Activated naive CD4-positive, alpha-beta T cell treated with anti-CD3 and anti-CD28 coated beads, Interleukin-2, amount 50 U/mL, for 72 hours (primary cell): ENCODE data around the gene CREB3L4. TPM values are rescaled to one million over a fixed set of nuclear protein-coding genes. Genes with fewer than 3 reads are reported as not detected.

Experiments used
- ATAC-seq, 2 donors: fragments of 150-1000 bp; cut with Tn5 transposase; 2 replicates each; pipeline ENCODE4 v1.10.0; 2021; ENCODE audit warnings: mild to moderate bottlenecking in 2 of 2, moderate library complexity in 2 of 2
- DNase-seq, 2 donors: peaks; one replicate each; pipeline ENCODE4 v3.0.0; 2021 to 2022; ENCODE audit warnings: low spot score in 2 of 2
- H3K27ac Mint-ChIP-seq, 2 donors: one replicate each; pipeline ENCODE4 v1.8.0; 2022; ENCODE audit warnings: mild to moderate bottlenecking in 2 of 2, mixed read lengths in 2 of 2
- H3K36me3 Mint-ChIP-seq, 2 donors: one replicate each; pipeline ENCODE4 v1.8.0; 2022; ENCODE audit warnings: mixed read lengths in 2 of 2
- H3K9me3 Mint-ChIP-seq, 2 donors: one replicate each; pipeline ENCODE4 v1.8.0; 2022; ENCODE audit warnings: mixed read lengths in 2 of 2
- total RNA-seq, 2 donors: library from RNA; stranded (reverse); gene quantifications; one replicate each; pipeline ENCODE4 v1.2.3, GENCODE V29; 2022

Gene CREB3L4, protein sequence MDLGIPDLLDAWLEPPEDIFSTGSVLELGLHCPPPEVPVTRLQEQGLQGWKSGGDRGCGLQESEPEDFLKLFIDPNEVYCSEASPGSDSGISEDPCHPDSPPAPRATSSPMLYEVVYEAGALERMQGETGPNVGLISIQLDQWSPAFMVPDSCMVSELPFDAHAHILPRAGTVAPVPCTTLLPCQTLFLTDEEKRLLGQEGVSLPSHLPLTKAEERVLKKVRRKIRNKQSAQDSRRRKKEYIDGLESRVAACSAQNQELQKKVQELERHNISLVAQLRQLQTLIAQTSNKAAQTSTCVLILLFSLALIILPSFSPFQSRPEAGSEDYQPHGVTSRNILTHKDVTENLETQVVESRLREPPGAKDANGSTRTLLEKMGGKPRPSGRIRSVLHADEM
- 10 to 100 TPM in 1 of 2 donors, 1 to 10 TPM in 1; 8.9 to 12.0 TPM for total RNA-seq

DNA sequence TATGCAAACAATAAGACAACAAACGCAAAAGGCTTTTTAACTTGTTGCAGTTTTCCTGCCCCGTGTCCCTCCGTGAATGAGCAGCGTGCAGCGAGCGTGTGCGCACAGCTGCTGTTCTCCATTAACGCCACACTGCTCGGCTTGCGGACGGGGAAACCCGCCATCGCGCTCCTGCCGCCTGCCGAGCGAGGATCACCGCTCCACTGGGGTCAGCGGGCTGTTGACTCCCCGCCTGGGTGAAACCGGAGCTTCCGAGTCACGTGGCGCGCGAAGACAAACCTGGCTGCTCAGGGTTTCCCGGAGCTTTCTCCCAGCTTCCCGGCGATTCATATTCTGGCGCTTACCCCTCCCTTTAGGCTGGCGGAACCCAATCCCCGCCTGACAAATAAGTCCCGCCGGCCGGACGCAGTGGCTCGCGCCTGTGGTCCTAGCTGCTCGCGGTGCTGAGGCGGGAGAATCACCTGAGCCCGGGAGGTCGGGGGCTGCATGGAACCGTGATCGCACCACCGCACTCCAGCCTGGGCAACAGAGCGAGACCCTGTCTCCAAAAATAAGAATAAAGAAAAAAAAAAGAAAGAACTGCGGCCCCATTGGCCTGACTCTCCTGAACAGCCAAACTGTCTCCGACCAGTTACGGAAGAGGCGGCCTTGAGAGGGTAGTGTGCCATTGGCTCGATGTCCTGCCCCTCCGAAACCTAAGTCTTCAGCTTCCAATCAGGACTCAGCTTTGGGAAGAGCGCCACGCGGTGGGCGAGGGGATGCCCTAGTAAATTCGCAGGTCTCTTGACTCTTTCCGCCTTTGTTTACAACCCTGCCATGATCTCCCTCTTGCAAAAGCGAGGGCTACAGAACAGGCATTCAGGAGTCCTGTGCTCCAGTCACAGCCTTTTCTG lies at the start of gene CREB3L4:
TSS of gene CREB3L4 (plus strand) at position 796 of the 893 bp plus-strand sequence. CDS start 624 bp downstream, outside the sequence.
- peaks cover 14 to 26% of the 10 kb centered on the region in 2 donors for H3K36me3 Mint-ChIP-seq
- DNase-seq (peak; percentile 79 to 88), ATAC-seq (peak; percentile 79 to 86)
- no peaks in the 10 kb centered on the region for H3K9me3 Mint-ChIP-seq
- H3K27ac Mint-ChIP-seq: peak within 1 kb of the TSS; percentile 88 to 92

DNA sequence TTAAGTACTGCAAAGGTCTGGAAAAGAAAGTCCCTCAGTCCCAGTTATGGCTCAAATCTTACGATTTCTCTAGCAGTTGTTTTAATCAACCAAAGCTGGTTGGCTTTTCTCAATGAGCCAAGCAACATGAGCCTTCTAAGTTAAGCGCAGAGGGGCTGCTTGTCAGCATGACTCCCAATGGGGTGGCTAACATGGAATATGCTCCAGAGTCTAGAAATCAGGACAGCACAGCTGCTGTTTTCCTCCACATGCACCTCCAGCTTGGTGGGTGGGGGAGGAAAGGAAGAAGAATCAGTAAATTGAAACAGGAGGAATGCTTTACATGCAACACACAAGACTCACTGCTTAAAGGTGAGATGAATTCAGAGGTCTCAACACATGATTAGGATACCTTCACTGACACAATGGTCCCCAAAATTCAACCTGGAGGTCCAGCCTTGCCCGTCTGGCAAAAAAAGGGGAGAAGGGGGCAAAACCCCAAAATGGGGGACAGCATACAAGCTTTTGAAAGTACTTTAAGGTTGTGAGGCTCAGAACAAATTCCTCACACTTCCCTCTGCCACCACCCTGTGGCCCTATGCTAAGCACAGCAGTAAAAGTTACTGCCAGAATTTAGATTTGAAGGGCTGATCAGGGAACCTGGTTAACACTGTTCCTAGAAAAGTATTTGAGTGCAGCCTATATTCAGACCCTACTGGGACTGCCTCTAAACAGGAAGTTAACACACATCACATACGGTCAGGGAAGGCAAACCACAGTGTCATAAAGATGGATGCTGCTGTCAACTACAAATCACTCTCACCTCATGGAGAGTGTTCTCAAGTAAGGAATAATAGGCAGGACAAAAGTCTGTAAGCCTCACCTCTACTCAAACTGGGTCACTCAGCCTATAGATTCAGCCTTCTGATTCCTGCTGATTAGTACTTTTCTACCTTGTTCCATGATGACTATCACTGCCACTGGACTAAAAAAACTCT lies 47.5 kb upstream of the CREB3L4 start:
- no peaks in the 10 kb centered on the region for H3K9me3 Mint-ChIP-seq
- peak overlapping the region; percentile 33 to 99 for H3K27ac Mint-ChIP-seq
- peaks cover 16% of the 10 kb centered on the region in 2 donors for H3K36me3 Mint-ChIP-seq
- ATAC-seq (no peak), DNase-seq (peak in 1 of 2 donors; percentile 43)

DNA sequence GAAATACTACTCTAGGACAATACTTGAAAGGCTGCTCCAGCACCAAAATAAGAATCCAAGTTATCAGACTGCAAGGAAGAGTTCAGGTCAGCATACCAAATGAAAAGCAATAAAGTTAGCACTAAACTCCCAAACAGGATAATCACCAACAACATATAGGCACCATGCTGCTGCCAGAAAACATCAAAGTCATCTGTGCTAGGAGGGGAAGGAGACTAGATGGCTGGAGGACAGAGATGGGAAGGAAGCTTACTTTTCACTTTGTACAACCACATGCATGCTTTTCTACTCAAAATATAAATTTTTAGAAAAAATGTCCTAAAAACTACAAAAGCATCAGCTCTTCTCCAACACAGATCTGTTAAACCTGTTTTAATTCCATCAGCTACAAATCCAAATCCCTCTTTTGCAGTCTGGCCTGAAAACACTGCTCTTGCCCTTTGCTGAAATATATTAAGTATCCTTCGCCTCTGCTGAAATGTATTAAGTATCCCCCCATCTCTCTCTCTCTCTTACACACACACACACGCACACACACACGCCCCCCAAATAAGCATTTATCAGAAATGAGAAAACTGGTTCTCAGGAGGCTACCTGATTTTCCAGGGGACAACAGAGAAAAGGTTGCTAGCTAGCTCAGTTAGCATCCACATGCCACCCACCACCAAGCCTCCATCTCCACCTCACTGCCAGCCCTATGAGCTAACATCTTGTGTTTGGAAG lies 46.5 kb upstream of the CREB3L4 start:
- peak overlapping the region; percentile 93 to 99 for H3K27ac Mint-ChIP-seq

DNA sequence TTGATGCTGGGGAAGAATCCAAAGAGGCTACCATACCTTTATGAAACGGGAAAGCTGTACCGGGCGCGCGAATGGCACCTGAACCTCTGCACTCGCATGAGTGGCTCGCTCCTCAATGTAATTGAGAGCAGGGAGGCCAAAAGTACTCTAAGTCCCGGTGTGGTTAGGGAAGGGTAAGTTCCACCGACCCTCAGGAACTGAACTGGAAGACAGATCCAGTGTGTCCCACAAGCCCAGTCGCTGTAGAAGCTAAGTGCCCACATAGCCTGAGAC lies 46.0 kb upstream of the CREB3L4 start:
- DNase-seq (peak in 1 of 2 donors; percentile 57), ATAC-seq (no peak)
- H3K9me3 Mint-ChIP-seq: no peaks in the 10 kb centered on the region
- peak overlapping the region; percentile 93 to 99 for H3K27ac Mint-ChIP-seq
- peaks cover 9 to 16% of the 10 kb centered on the region in 2 donors for H3K36me3 Mint-ChIP-seq

More for the DNA sequence above, 46.5 kb upstream of the CREB3L4 start:
- no peak for DNase-seq
- Mint-ChIP-seq H3K36me3 (peaks cover 11 to 16% of the 10 kb centered on the region in 2 donors), H3K9me3 (no peaks in the 10 kb centered on the region)
- ATAC-seq: no peak

DNA sequence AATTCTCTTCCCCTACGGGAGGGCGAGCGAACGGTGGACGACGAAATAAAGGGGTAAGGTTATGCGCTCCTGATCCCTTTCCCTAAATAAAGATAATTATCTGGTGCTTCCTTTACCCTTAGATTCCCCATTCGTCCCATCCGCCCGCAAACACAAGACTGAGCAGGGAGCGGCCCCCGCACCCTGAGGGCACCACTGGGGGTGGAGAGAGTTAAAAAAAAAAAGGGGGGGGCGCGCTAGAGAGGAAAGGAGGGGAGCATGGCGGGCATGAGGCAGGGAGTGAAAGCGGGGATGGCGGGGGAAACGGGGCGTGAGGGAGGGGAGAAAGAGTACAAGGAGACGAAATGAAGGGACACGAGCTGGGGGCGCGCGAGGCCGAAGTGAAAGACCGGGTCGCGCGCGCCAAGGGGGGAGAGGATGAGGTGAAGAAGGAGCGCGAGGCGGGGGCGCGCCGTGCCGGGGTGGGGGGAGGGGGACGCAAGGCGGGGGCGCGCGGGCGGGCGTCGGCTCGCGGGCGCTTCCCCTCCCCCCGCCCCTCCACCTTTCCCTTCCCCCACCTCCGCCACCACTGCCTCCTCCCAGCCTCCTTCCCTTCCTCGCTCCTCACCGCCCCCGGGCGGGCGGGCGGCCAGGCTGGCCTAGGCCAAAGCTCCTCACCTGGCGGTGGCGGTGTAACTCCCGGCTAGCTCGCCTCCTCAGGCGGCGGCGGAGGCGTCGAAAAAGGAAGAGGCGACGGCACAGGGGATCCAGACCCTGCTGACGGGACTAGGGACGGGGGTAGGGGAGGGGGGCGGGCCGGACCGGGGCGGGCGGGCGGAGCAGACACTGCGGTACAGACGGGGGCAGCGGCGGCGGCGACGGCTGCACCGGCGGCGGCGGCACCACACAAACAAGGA lies 45.4 kb upstream of the CREB3L4 start:
- peak; percentile 26 to 36 for ATAC-seq
- Mint-ChIP-seq H3K36me3 (peaks cover 9 to 16% of the 10 kb centered on the region in 2 donors), H3K27ac (peak overlapping the region; percentile 93 to 99), H3K9me3 (no peaks in the 10 kb centered on the region)
- DNase-seq: no peak

DNA sequence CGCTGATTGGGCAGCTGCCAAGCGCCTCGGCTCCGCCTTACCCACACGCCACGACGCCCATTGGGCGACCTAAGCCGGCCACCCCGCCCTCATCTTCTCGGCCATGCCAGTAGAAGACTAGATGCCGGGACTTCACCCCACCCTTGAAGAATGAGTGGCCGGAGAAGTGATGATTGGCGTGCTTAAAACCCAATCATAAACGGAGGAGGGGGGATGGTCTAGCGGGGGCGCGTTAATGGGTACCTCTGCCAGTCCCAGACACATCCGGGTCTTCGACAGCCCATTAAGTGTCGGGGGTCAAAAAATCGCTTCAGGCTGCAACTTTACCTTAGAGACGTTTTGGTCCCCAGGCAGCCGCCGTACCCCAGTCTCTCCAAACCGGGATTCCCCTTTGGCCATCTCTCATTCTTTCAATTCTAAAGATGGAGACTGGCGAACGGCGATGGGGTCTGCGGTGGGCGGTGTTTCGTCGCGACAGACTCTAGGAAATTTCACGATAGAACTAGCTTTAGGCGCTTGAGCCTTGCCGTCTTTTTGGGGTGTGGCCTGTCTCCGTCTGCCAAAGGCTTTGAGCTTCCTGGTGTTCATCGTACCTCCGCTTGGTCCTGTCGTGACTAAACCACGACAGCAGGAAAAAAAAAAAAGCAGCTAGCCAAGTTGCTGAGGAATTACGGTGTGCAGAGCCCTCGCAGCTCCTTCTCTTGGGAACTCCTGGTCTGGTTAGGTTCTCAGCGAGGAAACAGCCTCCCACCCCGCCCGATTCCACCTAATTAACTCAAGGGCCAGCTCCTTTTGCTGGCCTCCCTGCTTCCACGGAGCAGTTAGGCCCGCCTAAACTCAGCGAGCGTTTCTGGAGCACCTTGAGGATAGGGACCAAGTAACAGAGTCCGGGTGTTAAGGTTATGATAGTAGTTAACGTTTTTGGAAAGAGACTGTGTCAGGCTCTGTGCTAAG lies 44.5 kb upstream of the CREB3L4 start, which contains the start of gene GATAD2B:
TSS of gene GATAD2B (minus strand) at position 1 of the 954 bp plus-strand sequence. CDS start 94,625 bp downstream, outside the sequence.
- peak; percentile 98 to 99 for DNase-seq
- peak; percentile 95 to 96 for ATAC-seq
- peaks cover 9 to 16% of the 10 kb centered on the region in 2 donors for H3K36me3 Mint-ChIP-seq

DNA sequence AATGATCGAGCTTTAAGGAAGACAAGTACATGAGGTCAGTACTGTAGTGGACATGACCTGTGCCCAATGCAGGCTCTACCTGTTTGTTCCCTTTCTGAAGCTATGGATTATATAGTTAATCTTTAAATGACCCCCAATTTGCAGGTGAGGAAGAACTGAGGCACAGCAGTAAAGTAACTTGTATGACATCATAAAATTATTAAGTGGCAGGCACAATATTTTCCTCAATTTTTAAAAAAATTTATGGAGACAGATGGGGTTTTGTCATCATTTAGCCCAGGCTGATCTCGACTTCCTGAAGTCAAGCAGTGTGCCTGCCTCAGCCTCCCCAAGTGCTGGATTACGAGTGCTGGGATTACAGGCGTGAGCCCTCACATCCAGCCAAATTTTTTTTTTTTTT lies 41.3 kb upstream of the CREB3L4 start:
- H3K36me3 Mint-ChIP-seq: peaks cover 6 to 15% of the 10 kb centered on the region in 2 donors
- no peak overlapping the region for H3K27ac Mint-ChIP-seq
- no peak for ATAC-seq
- DNase-seq: no peak
- H3K9me3 Mint-ChIP-seq: no peaks in the 10 kb centered on the region

More for the DNA sequence above, 44.5 kb upstream of the CREB3L4 start, which contains the start of gene GATAD2B:
- Mint-ChIP-seq H3K27ac (peak within 1 kb of the TSS; percentile 97 to 99), H3K9me3 (no peaks in the 10 kb centered on the region)

DNA sequence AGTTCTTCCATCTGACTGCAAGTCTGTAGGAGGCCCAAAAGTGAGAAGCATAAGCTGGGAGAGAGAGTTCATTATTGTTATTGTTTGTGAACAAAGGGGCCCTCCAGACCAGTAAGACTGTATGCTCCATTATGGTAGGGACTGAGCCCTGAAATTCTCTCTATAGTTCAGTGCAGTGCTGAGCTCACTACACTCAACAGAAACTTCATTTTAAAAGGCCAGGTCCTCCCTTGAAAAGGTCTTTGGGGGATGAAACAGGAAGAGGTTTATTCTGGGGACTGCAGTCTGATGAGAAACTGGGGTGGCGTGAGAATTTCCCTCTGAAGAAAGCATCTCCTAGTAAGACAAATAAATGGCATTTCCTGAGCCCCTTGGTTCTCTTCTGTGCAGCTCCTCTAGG lies 39.5 kb upstream of the CREB3L4 start:
- DNase-seq (no peak), ATAC-seq (peak in 1 of 2 donors; percentile 15)
- Mint-ChIP-seq H3K27ac (peak overlapping the region in 1 of 2 donors; percentile 61), H3K9me3 (no peaks in the 10 kb centered on the region), H3K36me3 (peaks cover 0 to 6% of the 10 kb centered on the region in 2 donors)

DNA sequence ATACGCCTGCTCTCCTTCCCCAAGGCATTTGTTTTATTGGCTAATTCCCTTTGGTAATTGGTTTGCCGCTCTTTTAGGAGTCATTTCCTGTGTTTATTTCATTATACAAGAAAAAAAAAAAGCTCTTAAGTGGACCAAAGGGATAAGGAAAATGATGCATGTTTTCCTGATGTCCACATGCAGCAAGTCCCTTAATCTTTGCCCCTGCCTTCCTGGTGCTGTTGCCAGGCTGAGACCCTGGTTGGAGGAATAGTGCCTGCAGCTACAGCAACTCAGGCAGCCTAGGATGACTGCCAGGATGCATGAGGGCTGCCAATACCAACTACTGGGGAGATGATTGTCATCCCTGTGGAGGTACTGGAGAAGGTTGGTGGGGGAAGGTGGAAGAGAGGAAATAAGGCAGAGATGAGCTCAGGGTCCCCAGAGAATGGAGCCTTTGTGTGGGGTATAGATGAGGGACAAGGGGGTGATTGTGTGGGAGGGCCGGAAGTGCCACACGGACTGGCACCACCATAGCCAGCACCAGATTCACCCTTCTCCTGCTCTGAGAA lies 38.8 kb upstream of the CREB3L4 start:
- Mint-ChIP-seq H3K27ac (peak overlapping the region; percentile 57 to 61), H3K36me3 (no peaks in the 10 kb centered on the region), H3K9me3 (no peaks in the 10 kb centered on the region)
- DNase-seq: peak in 1 of 2 donors; percentile 26
- ATAC-seq: no peak

DNA sequence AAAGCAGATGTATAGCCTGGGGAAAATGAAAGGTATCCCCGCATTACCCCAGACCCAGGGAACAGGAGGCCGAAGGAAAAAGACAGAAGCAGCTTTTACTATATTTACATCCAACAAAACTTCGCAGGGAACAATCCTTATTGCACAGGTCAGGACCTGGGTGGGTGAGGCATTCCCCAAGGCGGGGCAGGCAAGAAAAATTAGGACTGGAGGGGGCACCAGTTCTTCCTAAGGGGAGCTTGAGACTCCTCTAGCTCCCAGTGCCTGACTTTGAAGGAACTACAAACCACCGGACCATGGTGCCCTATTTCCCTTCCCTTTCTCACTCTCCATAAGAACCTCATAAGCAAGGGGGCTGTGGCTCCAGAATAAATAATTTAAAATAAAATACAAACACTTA lies 38.3 kb upstream of the CREB3L4 start:
- Mint-ChIP-seq H3K27ac (peak overlapping the region in 1 of 2 donors; percentile 61), H3K36me3 (no peaks in the 10 kb centered on the region), H3K9me3 (no peaks in the 10 kb centered on the region)
- ATAC-seq (no peak), DNase-seq (peak in 1 of 2 donors; percentile 26)

DNA sequence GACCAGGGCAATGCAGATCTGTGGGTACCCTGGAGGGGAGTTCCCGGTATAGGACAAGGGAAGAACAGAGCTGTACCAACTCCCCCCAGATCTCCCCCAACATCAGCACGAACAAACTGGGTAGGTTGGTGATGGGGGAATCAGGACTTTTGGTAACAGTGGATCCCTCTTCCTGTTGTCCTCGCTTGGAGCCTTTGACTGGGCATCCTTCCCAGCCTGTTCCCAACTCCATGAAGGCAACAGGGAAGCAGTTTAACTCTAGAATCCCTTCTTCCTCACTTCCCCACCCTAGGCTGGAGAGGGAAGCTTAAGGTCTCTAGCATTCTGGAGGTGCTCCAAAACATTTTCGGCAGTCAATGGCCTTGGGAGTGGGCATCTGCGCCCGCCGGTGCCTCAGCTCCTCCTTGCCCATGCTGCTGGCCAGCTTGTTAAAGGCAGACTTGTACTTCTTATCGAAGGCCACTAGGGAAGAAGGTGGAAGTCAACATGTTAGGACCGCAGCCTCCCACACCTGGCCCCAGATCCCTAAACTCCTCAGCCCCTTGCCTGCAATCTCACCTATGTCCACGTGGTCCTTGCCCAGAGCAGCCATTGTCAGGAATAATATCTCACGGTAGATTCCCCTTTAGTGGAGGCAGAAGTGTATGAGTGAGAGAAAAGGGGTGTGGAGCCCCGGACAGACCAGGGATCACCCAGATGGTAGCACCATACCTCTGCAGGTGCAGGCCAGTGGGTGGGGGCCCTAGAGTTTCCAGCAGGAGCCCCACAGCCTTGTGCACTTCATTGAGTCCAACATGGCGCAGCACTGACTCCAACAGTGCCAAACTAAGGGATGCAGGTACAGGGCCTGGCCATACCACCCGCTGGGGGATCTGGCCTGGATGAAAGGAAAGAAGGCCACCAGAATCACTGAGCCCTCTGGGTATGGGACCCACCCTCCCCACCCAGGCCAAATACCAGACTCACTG lies 37.4 kb upstream of the CREB3L4 start:
- no peak for ATAC-seq
- Mint-ChIP-seq H3K27ac (peak overlapping the region in 1 of 2 donors; percentile 36), H3K36me3 (no peaks in the 10 kb centered on the region)

More for the DNA sequence above, 37.4 kb upstream of the CREB3L4 start:
- H3K9me3 Mint-ChIP-seq: no peaks in the 10 kb centered on the region
- peak in 1 of 2 donors; percentile 50 for DNase-seq
